ENCODE results near the gene PCSK4.
"Not testable (repeated sequence)": the region's sequence is repeated elsewhere in the genome, so short reads cannot be mapped to it uniquely, and the experiment has no call there.

PCSK4 gene

GRCh38 chr19:1486720-1487575, 3.2 kb downstream of the PCSK4 start:
- no peak for DNase-seq

DNA sequence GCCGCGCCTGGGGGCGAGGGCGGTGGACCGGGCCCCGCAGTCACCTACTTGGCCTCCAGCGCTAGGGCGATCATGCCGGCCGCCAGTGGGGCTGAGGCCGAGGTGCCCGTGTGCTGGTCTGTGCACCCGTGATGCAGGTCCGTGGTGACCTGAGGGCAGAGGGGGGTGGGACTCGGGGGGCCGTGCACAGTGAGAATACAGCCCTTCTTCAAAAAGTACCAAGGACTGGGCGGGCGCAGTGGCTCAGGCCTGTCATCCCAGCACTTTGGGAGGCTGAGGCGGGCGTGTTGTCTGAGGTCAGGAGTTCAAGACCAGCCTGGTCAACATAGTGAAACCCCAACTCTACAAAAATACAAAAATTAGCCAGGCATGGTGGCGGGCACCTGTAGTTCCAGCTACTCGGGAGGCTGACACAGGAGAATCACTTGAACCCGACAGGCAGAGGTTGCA, 6.1 kb downstream of the PCSK4 start:
- no peak for DNase-seq

DNA sequence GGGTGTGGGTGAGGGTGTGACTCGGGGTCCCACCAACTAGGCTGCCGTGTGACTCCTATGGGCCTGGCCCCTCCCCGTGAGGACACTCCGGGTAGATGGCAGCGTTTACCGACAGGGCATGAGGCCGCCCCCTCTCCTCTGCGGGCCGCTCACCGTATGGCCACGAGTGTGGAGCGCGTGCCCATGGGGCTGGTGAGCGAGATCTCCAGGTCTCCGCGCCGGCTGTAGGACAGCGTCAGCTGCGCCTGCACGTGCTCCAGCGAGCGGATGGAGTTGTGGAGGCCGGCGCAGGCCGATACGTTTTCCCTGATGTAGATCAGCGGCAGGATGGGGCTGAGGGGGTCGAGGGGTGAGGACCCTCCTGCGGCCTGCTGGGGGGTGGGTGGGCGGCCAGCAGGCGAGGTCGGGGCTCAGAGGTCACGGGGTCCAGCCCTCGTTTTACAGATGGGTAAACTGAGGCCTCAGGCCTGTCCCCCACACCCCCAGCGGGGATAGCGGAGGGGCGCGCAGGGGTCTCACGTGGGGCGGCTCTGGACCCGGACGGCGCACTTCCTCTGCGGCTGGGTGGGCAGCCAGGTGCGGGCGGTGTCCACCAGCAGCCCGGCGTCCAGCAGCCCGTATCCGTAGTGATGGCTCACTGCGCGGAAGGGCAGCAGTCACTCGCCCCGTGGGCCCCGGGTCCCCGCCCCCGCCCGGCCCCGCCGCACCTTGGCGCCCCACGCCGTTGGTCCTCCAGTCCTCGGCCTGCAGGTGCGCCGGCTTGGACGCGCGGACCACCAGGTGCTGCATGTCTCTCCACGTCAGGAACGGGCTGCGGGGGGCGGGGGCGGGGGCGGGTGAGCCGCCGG, 6.8 kb downstream of the PCSK4 start:
- no peak for DNase-seq

DNA sequence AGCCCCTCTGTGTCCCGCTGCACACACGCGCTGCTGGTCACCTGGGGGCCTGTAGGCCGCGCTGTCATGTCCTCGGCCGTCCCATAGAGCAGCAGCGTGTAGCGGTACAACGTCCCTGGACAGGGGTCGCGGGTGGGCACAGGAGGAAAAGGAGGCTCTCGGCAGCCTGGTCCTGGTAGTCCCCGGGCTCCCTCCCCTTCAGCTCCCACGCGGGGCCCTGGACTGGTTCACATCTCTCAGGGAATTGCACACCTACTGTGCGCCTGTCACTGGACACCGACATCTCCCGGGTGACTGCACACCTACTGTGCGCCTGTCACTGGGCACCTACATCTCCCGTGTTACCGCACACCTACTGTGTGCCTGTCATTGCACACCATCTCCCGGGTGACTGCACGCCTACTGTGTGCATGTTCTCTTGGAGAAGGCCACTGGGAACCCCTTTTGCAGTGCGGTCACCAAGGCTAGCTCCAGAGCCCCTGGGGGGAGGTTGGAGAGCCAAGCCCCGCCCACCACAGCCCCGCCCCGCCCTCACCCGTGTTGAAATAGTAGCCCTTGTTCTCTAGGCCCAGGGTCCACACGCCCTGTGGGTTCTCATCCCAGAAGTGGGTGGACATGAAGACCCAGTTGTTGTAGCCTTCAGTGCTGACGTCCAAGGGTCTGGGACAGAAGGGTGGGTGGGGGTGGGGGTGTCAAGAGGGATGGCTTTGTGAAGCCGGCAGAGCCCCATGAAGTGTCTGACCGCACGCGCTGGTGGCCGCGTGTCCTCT, 7.6 kb downstream of the PCSK4 start:
- DNase-seq = no peak

GRCh38 chr19:1481893-1482360, 8.2 kb downstream of the PCSK4 start:
- DNase-seq = peak in 1 of 2 experiments; percentile 50

GRCh38 chr19:1481224-1481892, 8.8 kb downstream of the PCSK4 start:
- no peak for DNase-seq

DNA sequence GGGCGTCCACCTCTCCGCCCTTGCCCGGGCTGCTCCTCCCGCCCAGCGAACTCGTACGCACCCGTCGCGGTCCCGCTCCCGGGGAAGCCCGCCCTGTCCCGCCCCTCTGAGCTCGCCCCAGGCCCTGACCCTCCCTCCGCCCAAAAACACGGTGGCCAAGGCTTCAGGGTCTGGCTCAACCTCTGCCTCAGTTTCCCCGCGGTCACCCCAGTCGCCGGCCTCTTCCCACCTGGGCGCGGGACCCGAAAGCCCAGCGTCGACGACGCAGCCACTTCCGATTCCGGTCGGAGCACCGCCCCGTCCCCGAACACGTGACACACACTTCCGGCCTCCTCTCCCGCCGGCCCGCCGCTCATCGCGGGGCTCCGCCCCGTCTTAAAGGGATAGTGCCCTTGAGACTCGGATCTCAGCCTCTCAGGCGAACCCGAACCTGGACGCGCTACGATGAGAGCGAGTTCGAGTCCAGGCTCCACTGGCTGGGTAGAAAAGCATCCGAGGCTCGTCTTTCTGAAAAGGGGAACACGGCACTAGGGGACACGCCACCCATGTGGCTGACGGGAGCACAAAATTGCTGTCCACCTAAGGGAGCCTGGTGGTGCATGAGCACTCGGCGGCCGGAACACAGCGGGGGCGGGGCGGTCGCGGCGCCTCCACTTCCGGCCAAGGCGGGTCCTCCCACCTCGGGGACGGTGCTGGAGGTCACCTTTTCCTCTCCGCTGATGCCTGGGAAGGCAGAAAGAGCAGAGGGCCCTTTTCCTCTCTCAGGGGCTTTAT, 11.0 kb downstream of the PCSK4 start, which contains the start of gene C19orf25:
C19orf25 (minus strand) TSS at position 282 of the 774 bp plus-strand sequence. CDS start 312 bp downstream, outside the sequence.
- peak; percentile 89 to 96 for DNase-seq

- DNase-seq = not testable (repeated sequence)
Measured at GRCh38 chr19:1477056-1477455, 13.1 kb downstream of the PCSK4 start.

GRCh38 chr19:1475751-1476437, 14.3 kb downstream of the PCSK4 start:
- DNase-seq = no peak

DNA sequence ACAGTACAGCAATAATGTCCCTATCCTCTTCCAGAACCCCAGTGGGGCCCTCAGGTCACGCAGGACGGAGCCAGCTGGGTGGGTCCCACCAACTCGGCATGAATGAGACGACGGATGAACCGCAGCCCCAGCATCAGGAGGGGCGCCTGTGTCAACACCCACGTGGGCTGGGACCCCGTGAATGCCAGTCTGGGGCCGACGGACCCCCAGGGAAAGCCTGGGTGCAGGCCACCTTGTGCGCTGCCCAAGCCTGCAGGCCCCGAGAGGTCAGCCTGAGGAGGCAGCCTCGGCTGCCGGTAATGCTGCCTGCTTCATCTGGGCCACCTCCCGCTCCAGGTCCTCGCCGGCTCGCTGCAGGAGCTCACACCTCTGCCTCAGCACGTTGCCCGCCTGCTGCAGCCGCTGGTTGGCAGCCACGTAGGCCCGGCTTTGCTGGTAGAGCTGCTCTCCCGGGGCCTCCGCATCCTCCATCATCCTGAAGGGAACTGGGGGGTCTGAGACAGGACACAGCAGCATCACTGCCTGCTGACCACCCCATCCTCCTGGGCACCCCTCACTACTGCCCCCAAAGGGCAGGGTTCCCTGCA, 15.3 kb downstream of the PCSK4 start:
- no peak for DNase-seq

DNA sequence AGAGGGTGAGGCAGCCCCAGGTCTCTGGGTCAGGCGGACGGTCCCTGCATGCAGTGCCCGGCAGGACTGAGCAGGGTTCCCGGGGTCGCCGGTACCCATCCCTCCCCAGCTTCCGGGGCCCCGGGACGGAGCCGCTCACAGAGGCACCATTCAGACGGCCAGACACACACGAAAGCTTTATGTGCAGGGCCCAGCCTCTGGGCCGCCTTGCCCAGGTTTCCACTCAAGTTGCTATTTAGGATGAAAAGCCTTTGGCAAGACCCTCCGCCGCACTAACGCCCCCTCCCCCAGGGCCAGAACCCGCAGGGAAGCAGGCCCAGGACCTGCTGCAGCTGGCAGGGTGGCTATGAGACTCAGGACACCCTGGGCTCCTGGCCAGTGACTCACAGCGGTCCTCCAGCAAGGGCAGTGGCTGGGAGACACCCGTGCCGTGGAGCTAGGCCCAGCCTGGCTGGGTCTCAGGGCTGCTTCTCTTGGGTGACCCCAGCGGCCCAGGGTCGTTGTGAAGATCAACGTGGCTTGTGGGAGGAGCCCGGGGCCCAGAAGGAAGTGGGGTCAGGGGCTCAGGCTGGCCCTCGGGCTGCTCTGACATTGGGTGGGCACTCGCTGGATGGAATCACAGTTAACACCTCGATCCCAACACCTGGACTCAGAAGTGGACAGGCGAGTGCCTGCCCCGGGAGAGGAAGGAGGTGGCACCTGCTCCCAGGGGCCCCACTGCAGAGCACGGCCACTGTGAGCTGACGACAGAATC, 16.0 kb downstream of the PCSK4 start:
- no peak for DNase-seq

DNA sequence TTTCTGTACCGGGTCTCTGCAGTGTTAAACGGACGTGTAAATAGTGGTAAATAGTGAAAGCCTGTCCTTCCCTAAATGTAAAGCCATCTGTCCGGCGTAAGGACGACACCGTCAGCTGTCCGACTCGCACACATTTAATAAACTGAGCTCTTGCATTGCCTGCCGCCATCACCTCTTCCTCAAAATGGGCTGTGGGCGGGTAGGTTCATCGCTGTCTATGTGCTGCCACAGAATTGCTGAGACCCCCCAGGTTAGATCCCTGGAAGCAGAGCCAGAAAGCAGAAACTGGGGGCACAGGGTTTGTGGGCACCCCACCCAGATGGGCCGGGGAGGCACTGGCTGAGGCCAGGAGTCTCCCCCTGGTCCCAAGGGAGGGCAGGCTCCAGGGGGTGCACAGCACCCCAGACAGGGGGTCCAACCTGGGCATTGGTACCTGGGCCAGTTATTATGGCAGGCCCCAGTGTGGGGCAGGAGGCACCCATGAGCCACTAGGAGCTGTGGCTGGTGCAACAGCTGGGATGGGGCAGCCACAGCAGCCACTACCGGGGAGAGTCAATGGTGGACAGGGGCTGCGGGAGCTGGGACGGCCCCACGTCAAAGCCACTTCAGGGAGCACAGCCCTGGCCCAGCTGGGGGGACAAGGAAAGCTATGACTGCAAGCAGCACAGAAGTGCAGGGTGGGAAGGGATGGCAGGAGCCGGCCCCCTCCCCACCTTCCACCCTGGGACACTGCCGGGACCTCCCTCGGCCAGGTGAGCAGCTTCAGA, 16.9 kb downstream of the PCSK4 start:
- no peak for DNase-seq

GRCh38 chr19:1472231-1473084, 17.7 kb downstream of the PCSK4 start:
- peak in 1 of 2 experiments; percentile 68 for DNase-seq

- peak; percentile 28 to 52 for DNase-seq
Measured at GRCh38 chr19:1471515-1472160, 18.5 kb downstream of the PCSK4 start.

DNA sequence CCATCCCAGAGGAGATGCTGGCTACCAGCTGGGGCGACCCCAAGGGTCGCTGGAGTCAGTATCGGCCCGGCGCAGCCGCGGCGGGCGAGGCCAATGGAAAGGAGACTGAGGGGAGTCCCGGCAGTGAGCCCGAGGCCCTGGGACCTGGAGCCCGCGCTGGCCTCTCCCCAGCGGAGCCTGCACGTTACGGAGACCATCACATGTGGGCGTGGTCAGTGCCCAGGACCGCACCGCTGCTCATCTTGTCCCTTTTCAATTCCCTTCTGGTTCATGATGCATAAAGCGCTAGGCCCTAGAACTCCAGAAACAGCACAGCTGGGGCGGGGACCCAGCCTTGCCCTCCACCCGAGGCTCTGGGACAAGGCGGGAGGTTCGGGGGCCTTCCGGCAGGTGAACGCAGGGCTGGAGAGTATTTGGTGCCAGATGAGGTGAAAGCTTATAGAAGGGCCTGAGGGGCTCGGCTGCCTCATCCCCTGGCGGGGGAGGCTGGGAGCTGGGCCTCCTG, 19.1 kb downstream of the PCSK4 start:
- peak in 1 of 2 experiments; percentile 53 for DNase-seq

DNA sequence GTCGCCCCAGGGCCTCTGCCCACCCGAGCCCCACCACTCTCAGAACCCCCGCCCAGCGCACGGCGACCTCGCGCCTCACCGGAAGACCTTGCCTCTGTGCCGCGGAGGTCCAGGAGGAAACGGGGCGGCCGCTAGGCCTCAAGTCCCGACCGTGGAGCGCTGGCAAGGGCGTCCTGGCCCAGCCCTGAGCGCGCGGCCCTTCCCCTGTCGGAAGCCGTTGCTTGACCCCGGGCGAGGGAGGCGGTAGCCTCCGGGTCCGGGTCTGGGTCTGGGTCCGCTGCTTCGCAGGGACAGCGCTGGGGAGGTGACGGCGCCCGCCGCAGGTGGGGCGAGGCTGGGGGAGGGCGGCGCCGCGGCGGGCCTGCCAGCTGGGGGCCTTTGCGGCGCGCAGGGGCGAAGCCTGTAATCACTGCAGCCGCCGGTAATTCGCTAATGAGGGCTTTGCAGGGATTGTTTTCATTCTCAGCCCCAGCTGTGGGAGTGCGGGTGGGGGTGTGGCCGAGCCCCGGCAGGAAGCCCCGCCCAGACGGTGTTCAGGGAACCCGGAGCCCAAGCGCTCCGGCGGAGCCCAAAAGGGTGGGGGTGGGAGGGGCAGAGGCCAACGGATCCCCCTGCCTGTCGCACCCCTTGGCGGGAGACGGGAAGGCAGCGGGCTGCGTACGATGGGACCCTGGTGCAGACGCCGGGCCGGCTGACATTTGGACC, 19.7 kb downstream of the PCSK4 start:
- peak; percentile 68 to 91 for DNase-seq

DNA sequence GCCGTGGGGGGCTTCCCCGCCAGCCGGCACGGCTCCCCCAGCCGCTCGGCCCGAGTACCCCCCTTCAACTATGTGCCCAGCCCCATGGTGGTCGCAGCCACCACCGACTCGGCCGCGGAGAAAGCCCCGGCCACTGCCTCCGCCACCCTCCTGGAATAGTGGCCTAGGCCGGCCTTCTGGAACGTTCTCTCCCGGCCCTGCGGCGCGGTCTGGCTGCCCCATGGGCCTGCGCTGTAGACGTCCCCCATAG, 20.2 kb downstream of the PCSK4 start:
- DNase-seq = no peak

Measured in NCI-H524 (cell line).